Right atrium auricular region (tissue), 2 donors: ENCODE measurements around the gene PALMD. TPM values are rescaled to one million over a fixed set of nuclear protein-coding genes. Genes with fewer than 3 reads are reported as not detected.

Experiments
- DNase-seq: peaks from one replicate; pipeline ENCODE4 v3.0.0-alpha.2; 2019; ENCODE audit warnings: low spot score
- H3K27ac ChIP-seq, 2 donors: fragments of 200-600 bp; sonication (generic); 1 replicate in 1 of 2; 2 replicates in 1 of 2; pipeline ENCODE4 v1.5.1; 2016 to 2019
- H3K27me3 ChIP-seq, 2 donors: fragments of 200-600 bp; sonication (generic); one replicate each; pipeline versions ENCODE4 v1.5.1 to v1.6.0; 2017 to 2019
- H3K36me3 ChIP-seq: fragments of 200-600 bp; sonication (generic); one replicate; pipeline ENCODE4 v1.5.1; 2016
- H3K4me1 ChIP-seq, 2 donors: fragments of 200-600 bp; sonication (generic); one replicate each; pipeline versions ENCODE4 v1.5.1 to v1.6.0; 2017 to 2019
- H3K4me3 ChIP-seq, 2 donors: fragments of 200-600 bp; sonication (generic); 1 replicate in 1 of 2; 2 replicates in 1 of 2; pipeline ENCODE4 v1.5.1; 2017 to 2019; ENCODE audit warnings: mild to moderate bottlenecking in 1 of 2, moderate library complexity in 1 of 2
- H3K9me3 ChIP-seq, 2 donors: fragments of 200-600 bp; sonication (generic); one replicate each; pipeline ENCODE4 v1.5.1; 2019
- total RNA-seq, 2 donors: library from RNA; depleted of rRNA; stranded (reverse); fragments of >200 nt; gene quantifications; one replicate each; pipeline ENCODE4 v1.1.0, GENCODE V29; 2016
- TF ChIP-seq, protein P1 (sequence below), 2 donors: fragments of 200-600 bp; sonication (generic); IDR thresholded peaks; one replicate each; pipeline ENCODE4 v1.5.1; 2019; ENCODE audit warnings: antibody characterized with exemption in 2 of 2

Gene PALMD
- total RNA-seq, 2 donors from 2014 or later: 55.0 to 78.7 TPM

GRCh38 chr1:99601709-99602403 lies 44.1 kb upstream of the PALMD start:
- Histone ChIP-seq H3K4me3 (no peak overlapping the region), H3K9me3 (no peaks in the 10 kb centered on the region), H3K36me3 (no peaks in the 10 kb centered on the region), H3K4me1 (peaks cover 0 to 32% of the 10 kb centered on the region in 2 donors), H3K27me3 (no peaks in the 10 kb centered on the region), H3K27ac (peak overlapping the region in 1 of 2 donors; percentile 55)
- TF ChIP-seq, protein P1, sequence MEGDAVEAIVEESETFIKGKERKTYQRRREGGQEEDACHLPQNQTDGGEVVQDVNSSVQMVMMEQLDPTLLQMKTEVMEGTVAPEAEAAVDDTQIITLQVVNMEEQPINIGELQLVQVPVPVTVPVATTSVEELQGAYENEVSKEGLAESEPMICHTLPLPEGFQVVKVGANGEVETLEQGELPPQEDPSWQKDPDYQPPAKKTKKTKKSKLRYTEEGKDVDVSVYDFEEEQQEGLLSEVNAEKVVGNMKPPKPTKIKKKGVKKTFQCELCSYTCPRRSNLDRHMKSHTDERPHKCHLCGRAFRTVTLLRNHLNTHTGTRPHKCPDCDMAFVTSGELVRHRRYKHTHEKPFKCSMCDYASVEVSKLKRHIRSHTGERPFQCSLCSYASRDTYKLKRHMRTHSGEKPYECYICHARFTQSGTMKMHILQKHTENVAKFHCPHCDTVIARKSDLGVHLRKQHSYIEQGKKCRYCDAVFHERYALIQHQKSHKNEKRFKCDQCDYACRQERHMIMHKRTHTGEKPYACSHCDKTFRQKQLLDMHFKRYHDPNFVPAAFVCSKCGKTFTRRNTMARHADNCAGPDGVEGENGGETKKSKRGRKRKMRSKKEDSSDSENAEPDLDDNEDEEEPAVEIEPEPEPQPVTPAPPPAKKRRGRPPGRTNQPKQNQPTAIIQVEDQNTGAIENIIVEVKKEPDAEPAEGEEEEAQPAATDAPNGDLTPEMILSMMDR (IDR thresholded peaks at IDR 0.05): no peak
- DNase-seq: no peak

GRCh38 chr1:99602404-99602969 lies 43.4 kb upstream of the PALMD start:
- Histone ChIP-seq H3K4me3 (no peak overlapping the region), H3K9me3 (peaks cover 0 to 1% of the 10 kb centered on the region in 2 donors), H3K27me3 (no peaks in the 10 kb centered on the region), H3K27ac (peak overlapping the region in 1 of 2 donors; percentile 55), H3K36me3 (no peaks in the 10 kb centered on the region), H3K4me1 (peaks cover 0 to 32% of the 10 kb centered on the region in 2 donors)
- no peak for DNase-seq
- TF ChIP-seq, protein P1 (IDR thresholded peaks at IDR 0.05): no peak

- H3K4me3 ChIP-seq: no peak overlapping the region
- H3K27me3 ChIP-seq: no peaks in the 10 kb centered on the region
- DNase-seq: no peak
- H3K36me3 ChIP-seq: no peaks in the 10 kb centered on the region
- H3K4me1 ChIP-seq: peaks cover 0 to 31% of the 10 kb centered on the region in 2 donors
- TF ChIP-seq, protein P1 (IDR thresholded peaks at IDR 0.05): no peak
- peaks cover 0 to 11% of the 10 kb centered on the region in 2 donors for H3K9me3 ChIP-seq
- peak overlapping the region in 1 of 2 donors; percentile 55 for H3K27ac ChIP-seq
Observed at GRCh38 chr1:99603699-99604560, 42.0 kb upstream of the PALMD start.

DNA sequence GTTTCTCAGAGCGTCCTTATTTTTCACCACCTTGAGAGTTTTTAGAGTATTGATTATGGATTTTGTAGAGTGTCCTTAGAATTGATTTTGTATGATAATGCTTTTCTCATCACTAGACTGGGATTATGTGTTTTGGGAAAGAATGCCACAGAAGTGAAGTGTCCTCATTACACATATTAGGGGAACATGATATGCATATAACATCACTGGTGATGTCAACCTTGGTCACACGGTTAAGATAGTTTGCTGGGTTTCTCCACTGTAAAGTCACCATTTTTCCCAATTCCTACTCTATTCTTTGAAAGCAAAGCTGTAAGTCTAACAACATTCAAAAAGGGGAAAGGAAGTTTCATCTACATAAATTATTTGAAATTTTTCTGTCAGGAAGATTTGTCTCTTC lies 39.6 kb upstream of the PALMD start:
- TF ChIP-seq, protein P1 (IDR thresholded peaks at IDR 0.05): no peak
- H3K4me1 ChIP-seq: peaks cover 0 to 13% of the 10 kb centered on the region in 2 donors
- peaks cover 0 to 11% of the 10 kb centered on the region in 2 donors for H3K9me3 ChIP-seq
- H3K27me3 ChIP-seq: no peaks in the 10 kb centered on the region
- no peaks in the 10 kb centered on the region for H3K36me3 ChIP-seq
- H3K4me3 ChIP-seq: no peak overlapping the region
- no peak for DNase-seq
- no peak overlapping the region for H3K27ac ChIP-seq

- Histone ChIP-seq H3K4me3 (no peak overlapping the region), H3K36me3 (no peaks in the 10 kb centered on the region), H3K9me3 (peaks cover 0 to 11% of the 10 kb centered on the region in 2 donors), H3K4me1 (peaks cover 0 to 13% of the 10 kb centered on the region in 2 donors), H3K27me3 (no peaks in the 10 kb centered on the region), H3K27ac (no peak overlapping the region)
- TF ChIP-seq, protein P1 (IDR thresholded peaks at IDR 0.05): no peak
- DNase-seq: no peak
Observed at GRCh38 chr1:99607590-99607989, 38.3 kb upstream of the PALMD start.
